MM.1S (cell line): ENCODE data around the gene TRPV2.
A peak's percentile ranks its signal among the peaks of the same experiment; 100 is the strongest.

Experiments
- DNase-seq: peaks from one replicate; pipeline ENCODE4 v3.0.0-alpha.2; 2015
- H2AFZ ChIP-seq: fragments of 300-600 bp; sonication (generic); 2 replicates; pipeline ENCODE4 v1.6.0; 2016; ENCODE audit warnings: antibody characterized with exemption, low read length
- H3F3A ChIP-seq: fragments of 300-600 bp; sonication (generic); 2 replicates; pipeline ENCODE4 v1.6.1; 2016; ENCODE audit warnings: mild to moderate bottlenecking, antibody characterized with exemption, low read length, moderate library complexity, mixed read lengths; ENCODE audit not compliant: insufficient read depth
- H3K27ac ChIP-seq: fragments of 300-600 bp; sonication (generic); 2 replicates; pipeline ENCODE4 v1.5.1; 2016; ENCODE audit warnings: mild to moderate bottlenecking, low read length
- H3K27me3 ChIP-seq: fragments of 300-600 bp; sonication (generic); replicated peaks from 2 replicates; pipeline ENCODE4 v1.6.0; 2016; ENCODE audit warnings: low read length; ENCODE audit not compliant: insufficient read depth
- H3K36me3 ChIP-seq: fragments of 300-600 bp; sonication (generic); replicated peaks from 2 replicates; pipeline ENCODE4 v1.6.1; 2016; ENCODE audit warnings: mild to moderate bottlenecking, low read length, mixed read lengths; ENCODE audit not compliant: insufficient read depth
- H3K4me1 ChIP-seq: fragments of 300-600 bp; sonication (generic); 2 replicates; pipeline ENCODE4 v1.6.1; 2016; ENCODE audit warnings: low read length, mixed read lengths
- H3K4me2 ChIP-seq: fragments of 300-600 bp; sonication (generic); 2 replicates; pipeline ENCODE4 v1.6.0; 2016; ENCODE audit warnings: low read depth, low read length
- H3K4me3 ChIP-seq: fragments of 300-600 bp; sonication (generic); 2 replicates; pipeline ENCODE4 v1.5.1; 2016; ENCODE audit warnings: low read length, mixed read lengths
- H3K79me2 ChIP-seq: fragments of 300-600 bp; sonication (generic); 2 replicates; pipeline ENCODE4 v1.6.1; 2016; ENCODE audit warnings: mixed run types, low read length, mixed read lengths
- H3K9ac ChIP-seq: fragments of 300-600 bp; sonication (generic); 2 replicates; pipeline ENCODE4 v1.6.1; 2016; ENCODE audit warnings: low read length, mixed read lengths
- H3K9me2 ChIP-seq: fragments of 300-600 bp; sonication (generic); replicated peaks from 2 replicates; pipeline ENCODE4 v1.6.1; 2016; ENCODE audit warnings: mild to moderate bottlenecking, low read length, mixed read lengths; ENCODE audit not compliant: insufficient read depth
- H3K9me3 ChIP-seq: fragments of 300-600 bp; sonication (generic); replicated peaks from 2 replicates; pipeline ENCODE4 v1.6.1; 2016; ENCODE audit warnings: mild to moderate bottlenecking, low read length, mixed read lengths; ENCODE audit not compliant: insufficient read depth
- H4K20me1 ChIP-seq: fragments of 300-600 bp; sonication (generic); 2 replicates; pipeline ENCODE4 v1.6.1; 2016; ENCODE audit warnings: mild to moderate bottlenecking, low read length, moderate library complexity, mixed read lengths; ENCODE audit not compliant: insufficient read depth
- CTCF ChIP-seq: fragments of 300-600 bp; sonication (generic); IDR thresholded peaks from 2 replicates; pipeline ENCODE4 v1.5.1; 2016; ENCODE audit warnings: antibody characterized with exemption, low read length, mixed read lengths
- EZH2 ChIP-seq: fragments of 300-600 bp; sonication (generic); optimal IDR thresholded peaks from 2 replicates; pipeline ENCODE3; 2017; ENCODE audit warnings: low read depth, mild to moderate bottlenecking, antibody characterized with exemption, low read length, mixed read lengths
- EZH2phosphoT487 ChIP-seq: fragments of 300-600 bp; sonication (generic); IDR thresholded peaks from 2 replicates; pipeline ENCODE4 v1.6.1; 2018; ENCODE audit warnings: antibody characterized with exemption, low read length

TRPV2 gene

DNA sequence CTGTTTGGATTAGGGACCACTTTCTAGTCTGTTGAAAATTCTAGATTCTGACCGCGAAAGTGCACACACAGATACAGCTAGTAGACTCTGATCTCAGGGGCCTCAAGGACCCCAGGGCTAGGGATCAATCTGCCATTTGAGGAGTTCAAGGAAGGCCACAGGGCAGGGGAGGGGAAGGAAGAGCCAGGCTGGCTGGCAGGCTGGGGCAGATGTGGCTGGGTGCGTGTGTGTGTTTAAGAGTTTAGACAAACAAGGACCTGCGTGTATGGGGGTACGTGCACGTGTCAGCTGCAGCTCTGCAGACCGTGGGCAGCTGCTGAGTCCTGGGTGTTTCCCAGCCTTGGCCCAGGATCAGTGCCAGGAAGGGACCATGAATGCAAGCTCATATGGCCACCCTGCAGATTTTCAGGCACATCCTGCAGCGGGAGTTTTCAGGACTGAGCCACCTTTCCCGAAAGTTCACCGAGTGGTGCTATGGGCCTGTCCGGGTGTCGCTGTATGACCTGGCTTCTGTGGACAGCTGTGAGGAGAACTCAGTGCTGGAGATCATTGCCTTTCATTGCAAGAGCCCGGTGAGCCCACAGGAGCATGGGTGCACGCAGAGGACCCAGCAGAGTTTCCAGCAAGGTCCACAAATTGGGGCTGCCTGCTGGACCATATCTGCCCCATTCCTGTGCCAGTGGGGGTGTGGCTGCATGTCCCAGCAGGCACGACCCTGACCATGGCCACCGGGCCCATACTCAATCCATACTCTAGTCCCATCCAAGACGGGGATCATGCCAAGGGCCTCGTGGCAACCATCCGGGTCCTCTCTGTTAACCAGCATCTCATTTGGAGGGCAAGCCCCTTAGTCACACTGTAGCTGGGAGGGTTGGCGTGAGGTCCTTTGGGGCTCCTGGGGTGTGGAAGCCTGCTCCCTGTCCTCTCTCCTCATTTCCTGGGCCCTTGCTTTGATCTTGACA is 10.6 kb downstream of the TRPV2 start:
- Histone ChIP-seq H4K20me1 (no peaks in the 10 kb centered on the region), H3F3A (no peaks in the 10 kb centered on the region), H3K4me1 (no peaks in the 10 kb centered on the region), H3K9me3 (no peaks in the 10 kb centered on the region), H3K36me3 (no peaks in the 10 kb centered on the region), H3K4me3 (no peak overlapping the region), H3K27me3 (no peaks in the 10 kb centered on the region), H3K27ac (no peak overlapping the region), H3K9me2 (no peaks in the 10 kb centered on the region), H3K9ac (no peak overlapping the region), H3K4me2 (no peak overlapping the region), H2AFZ (no peak overlapping the region), H3K79me2 (no peaks in the 10 kb centered on the region)
- no peak for TF ChIP-seq EZH2phosphoT487
- DNase-seq: no peak

- Histone ChIP-seq H3K9me3 (no peaks in the 10 kb centered on the region), H2AFZ (no peak overlapping the region), H3K4me3 (no peak overlapping the region), H3K27ac (no peak overlapping the region), H3K79me2 (no peaks in the 10 kb centered on the region), H3F3A (no peaks in the 10 kb centered on the region), H3K9ac (no peak overlapping the region), H4K20me1 (no peaks in the 10 kb centered on the region), H3K9me2 (no peaks in the 10 kb centered on the region), H3K36me3 (no peaks in the 10 kb centered on the region), H3K27me3 (no peaks in the 10 kb centered on the region), H3K4me2 (no peak overlapping the region), H3K4me1 (no peaks in the 10 kb centered on the region)
- TF ChIP-seq EZH2 (no peak), EZH2phosphoT487 (no peak), CTCF (no peak)
- no peak for DNase-seq
Measured at GRCh38 chr17:16427020-16427419, 11.6 kb downstream of the TRPV2 start.

DNA sequence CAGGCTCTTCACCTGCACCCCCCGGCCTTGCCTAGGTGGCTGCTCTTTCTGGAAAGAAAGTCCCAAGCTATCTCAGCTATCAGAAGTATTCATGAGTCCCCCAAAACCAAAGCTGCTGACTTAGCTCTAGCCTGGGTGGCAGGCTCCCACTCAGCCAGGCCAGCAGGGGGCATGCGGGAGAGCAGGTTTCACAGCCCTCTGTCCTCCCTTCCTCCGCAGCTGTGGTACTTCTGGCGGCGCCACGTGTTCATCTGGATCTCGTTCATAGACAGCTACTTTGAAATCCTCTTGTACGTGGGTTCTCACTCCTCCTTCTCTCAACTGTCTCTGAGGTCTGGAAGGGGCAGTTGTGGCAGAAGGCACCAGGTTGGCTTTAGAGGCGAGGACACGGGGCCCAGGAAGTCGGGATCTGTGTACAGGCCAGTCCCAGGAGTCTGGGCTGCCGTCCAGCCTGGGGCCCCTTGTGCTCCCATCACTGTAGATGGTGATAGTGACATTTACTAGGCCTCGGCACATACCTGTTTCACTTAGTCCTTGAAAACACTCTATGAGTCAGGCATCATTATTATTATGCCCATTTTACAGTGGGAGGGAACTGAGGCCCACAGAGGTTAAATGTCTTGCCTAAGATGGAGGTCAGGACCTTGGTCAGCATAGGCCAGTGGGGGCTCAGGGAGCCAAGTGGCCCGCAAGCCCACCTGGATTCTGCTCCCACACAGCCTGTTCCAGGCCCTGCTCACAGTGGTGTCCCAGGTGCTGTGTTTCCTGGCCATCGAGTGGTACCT is 12.9 kb downstream of the TRPV2 start:
- H3K27ac ChIP-seq: no peak overlapping the region
- TF ChIP-seq CTCF: peak; percentile 31
- TF ChIP-seq EZH2: no peak
- no peaks in the 10 kb centered on the region for H3K27me3 ChIP-seq
- H3K4me1 ChIP-seq: no peaks in the 10 kb centered on the region
- DNase-seq: no peak
- no peaks in the 10 kb centered on the region for H3K36me3 ChIP-seq
- no peaks in the 10 kb centered on the region for H3K9me2 ChIP-seq
- no peak overlapping the region for H3K4me3 ChIP-seq
- no peak overlapping the region for H3K4me2 ChIP-seq
- no peaks in the 10 kb centered on the region for H3F3A ChIP-seq
- no peak overlapping the region for H3K9ac ChIP-seq
- no peak overlapping the region for H2AFZ ChIP-seq
- H3K9me3 ChIP-seq: no peaks in the 10 kb centered on the region
- no peaks in the 10 kb centered on the region for H3K79me2 ChIP-seq
- no peaks in the 10 kb centered on the region for H4K20me1 ChIP-seq
